ENCODE results near the gene DPYSL5. TPM values are rescaled to one million over a fixed set of nuclear protein-coding genes. Genes with fewer than 3 reads are reported as not detected.

Gene DPYSL5
- total and polyA plus RNA-seq, 2 of the 13 experiments (the other 11 are each of a cell fraction or from before 2014, with no cell fraction given), result 0.15 TPM; not detected in 1

DNA sequence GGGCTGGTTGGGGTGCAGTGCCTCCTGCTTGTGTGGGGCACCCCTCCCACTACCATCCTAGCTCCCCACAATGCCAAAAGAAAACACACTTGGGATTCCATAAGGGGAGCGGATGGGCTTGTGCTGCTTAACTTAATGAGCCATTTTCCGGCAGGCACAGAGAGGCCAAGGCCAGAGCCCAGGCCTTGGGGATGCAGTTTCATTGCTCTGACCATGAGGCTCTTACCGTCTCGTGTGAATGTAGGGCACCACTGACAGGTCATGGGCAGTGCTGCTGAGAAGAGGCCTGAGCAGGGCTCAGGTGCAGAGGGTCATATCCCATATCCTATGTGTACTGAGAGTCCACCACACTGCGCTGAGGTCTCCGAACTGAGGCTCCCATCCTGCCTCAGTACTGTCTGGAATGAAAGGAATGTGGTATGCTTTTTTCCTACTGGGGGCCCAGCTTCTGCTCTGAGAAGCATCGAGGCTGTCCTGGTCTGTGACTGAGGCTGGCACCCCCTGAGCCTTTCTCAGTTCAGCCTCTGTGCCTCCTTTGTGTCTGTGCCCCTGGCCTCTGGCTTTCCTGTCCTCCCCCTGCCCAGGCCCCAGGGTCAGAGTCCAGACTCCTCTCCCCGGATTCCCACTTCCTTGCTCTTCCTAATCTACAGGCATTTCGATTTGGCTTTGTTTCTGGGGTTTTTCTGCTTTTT, 77.3 kb downstream of the DPYSL5 start (continued):
- TF ChIP-seq, protein P1, sequence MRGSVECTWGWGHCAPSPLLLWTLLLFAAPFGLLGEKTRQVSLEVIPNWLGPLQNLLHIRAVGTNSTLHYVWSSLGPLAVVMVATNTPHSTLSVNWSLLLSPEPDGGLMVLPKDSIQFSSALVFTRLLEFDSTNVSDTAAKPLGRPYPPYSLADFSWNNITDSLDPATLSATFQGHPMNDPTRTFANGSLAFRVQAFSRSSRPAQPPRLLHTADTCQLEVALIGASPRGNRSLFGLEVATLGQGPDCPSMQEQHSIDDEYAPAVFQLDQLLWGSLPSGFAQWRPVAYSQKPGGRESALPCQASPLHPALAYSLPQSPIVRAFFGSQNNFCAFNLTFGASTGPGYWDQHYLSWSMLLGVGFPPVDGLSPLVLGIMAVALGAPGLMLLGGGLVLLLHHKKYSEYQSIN (CRISPR knock-in tag; IDR thresholded peaks at IDR 0.05; ENCODE audit: borderline replicate concordance), result no peak
- TF ChIP-seq ATM (IDR thresholded peaks at IDR 0.05; ENCODE audit: borderline replicate concordance), result no peak
- TF ChIP-seq, protein P2, sequence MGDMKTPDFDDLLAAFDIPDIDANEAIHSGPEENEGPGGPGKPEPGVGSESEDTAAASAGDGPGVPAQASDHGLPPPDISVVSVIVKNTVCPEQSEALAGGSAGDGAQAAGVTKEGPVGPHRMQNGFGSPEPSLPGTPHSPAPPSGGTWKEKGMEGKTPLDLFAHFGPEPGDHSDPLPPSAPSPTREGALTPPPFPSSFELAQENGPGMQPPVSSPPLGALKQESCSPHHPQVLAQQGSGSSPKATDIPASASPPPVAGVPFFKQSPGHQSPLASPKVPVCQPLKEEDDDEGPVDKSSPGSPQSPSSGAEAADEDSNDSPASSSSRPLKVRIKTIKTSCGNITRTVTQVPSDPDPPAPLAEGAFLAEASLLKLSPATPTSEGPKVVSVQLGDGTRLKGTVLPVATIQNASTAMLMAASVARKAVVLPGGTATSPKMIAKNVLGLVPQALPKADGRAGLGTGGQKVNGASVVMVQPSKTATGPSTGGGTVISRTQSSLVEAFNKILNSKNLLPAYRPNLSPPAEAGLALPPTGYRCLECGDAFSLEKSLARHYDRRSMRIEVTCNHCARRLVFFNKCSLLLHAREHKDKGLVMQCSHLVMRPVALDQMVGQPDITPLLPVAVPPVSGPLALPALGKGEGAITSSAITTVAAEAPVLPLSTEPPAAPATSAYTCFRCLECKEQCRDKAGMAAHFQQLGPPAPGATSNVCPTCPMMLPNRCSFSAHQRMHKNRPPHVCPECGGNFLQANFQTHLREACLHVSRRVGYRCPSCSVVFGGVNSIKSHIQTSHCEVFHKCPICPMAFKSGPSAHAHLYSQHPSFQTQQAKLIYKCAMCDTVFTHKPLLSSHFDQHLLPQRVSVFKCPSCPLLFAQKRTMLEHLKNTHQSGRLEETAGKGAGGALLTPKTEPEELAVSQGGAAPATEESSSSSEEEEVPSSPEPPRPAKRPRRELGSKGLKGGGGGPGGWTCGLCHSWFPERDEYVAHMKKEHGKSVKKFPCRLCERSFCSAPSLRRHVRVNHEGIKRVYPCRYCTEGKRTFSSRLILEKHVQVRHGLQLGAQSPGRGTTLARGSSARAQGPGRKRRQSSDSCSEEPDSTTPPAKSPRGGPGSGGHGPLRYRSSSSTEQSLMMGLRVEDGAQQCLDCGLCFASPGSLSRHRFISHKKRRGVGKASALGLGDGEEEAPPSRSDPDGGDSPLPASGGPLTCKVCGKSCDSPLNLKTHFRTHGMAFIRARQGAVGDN (CRISPR knock-in tag; IDR thresholded peaks at IDR 0.05), result peak; percentile 90
- no peak for TF ChIP-seq PAWR (CRISPR knock-in tag; IDR thresholded peaks at IDR 0.05; ENCODE audit: borderline replicate concordance)
- TF ChIP-seq, protein P3, sequence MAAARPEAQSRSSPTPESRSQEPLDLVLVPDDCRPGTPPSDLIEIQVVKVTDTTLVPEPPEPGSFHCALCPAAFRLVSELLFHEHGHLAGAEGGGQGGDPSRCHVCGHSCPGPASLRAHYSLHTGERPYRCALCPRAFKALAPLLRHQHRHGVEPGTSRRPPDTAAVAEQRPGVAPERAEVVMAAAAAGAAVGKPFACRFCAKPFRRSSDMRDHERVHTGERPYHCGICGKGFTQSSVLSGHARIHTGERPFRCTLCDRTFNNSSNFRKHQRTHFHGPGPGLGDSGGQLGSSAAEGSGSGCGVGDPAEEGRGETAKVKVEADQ (CRISPR knock-in tag; IDR thresholded peaks at IDR 0.05; ENCODE audit: borderline replicate concordance), result 0 out of 2 replicates have a peak, but pooled peaks have one; percentile 21
- TF ChIP-seq, protein P4, sequence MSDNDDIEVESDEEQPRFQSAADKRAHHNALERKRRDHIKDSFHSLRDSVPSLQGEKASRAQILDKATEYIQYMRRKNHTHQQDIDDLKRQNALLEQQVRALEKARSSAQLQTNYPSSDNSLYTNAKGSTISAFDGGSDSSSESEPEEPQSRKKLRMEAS (IDR thresholded peaks at IDR 0.05), result peak; percentile 74
- TF ChIP-seq FOXP1 (IDR thresholded peaks at IDR 0.05), result no peak
- TF ChIP-seq FOXP1 (CRISPR knock-in tag; IDR thresholded peaks at IDR 0.05), result peak; percentile 27; the same call in 1 of the 2 replicates
- TF ChIP-seq ZNF256 (CRISPR knock-in tag; conservative IDR thresholded peaks at IDR 0.05), result no peak
- TF ChIP-seq, protein P5, sequence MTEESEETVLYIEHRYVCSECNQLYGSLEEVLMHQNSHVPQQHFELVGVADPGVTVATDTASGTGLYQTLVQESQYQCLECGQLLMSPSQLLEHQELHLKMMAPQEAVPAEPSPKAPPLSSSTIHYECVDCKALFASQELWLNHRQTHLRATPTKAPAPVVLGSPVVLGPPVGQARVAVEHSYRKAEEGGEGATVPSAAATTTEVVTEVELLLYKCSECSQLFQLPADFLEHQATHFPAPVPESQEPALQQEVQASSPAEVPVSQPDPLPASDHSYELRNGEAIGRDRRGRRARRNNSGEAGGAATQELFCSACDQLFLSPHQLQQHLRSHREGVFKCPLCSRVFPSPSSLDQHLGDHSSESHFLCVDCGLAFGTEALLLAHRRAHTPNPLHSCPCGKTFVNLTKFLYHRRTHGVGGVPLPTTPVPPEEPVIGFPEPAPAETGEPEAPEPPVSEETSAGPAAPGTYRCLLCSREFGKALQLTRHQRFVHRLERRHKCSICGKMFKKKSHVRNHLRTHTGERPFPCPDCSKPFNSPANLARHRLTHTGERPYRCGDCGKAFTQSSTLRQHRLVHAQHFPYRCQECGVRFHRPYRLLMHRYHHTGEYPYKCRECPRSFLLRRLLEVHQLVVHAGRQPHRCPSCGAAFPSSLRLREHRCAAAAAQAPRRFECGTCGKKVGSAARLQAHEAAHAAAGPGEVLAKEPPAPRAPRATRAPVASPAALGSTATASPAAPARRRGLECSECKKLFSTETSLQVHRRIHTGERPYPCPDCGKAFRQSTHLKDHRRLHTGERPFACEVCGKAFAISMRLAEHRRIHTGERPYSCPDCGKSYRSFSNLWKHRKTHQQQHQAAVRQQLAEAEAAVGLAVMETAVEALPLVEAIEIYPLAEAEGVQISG (CRISPR knock-in tag; IDR thresholded peaks at IDR 0.05), result no peak; the same call in 1 of the 2 replicates
- TF ChIP-seq ZFP90 (CRISPR knock-in tag; IDR thresholded peaks at IDR 0.05; ENCODE audit: borderline replicate concordance), result no peak
- TF ChIP-seq ZNF709 (CRISPR knock-in tag; IDR thresholded peaks at IDR 0.05), result peak; percentile 63; the same call in 1 of the 2 replicates
- TF ChIP-seq, protein P6, sequence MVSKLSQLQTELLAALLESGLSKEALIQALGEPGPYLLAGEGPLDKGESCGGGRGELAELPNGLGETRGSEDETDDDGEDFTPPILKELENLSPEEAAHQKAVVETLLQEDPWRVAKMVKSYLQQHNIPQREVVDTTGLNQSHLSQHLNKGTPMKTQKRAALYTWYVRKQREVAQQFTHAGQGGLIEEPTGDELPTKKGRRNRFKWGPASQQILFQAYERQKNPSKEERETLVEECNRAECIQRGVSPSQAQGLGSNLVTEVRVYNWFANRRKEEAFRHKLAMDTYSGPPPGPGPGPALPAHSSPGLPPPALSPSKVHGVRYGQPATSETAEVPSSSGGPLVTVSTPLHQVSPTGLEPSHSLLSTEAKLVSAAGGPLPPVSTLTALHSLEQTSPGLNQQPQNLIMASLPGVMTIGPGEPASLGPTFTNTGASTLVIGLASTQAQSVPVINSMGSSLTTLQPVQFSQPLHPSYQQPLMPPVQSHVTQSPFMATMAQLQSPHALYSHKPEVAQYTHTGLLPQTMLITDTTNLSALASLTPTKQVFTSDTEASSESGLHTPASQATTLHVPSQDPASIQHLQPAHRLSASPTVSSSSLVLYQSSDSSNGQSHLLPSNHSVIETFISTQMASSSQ (IDR thresholded peaks at IDR 0.05; ENCODE audit: low read depth), result no peak
- TF ChIP-seq, protein P6 (CRISPR knock-in tag; IDR thresholded peaks at IDR 0.05; ENCODE audit: borderline replicate concordance), result peak; percentile 53; the same call in 1 of the 2 replicates
- TF ChIP-seq ZBTB1 (CRISPR knock-in tag; IDR thresholded peaks at IDR 0.05; ENCODE audit: borderline replicate concordance), result no peak

Measured in HepG2 (cell line).